BE2C (cell line): ENCODE measurements around the gene C22orf39.

Experiments used
- DNase-seq: peaks from one replicate; pipeline ENCODE4 v3.0.0-alpha.2; 2020
- H3K27me3 ChIP-seq: fragments of 250-450 bp; sonication (Bioruptor Pico); 2 replicates; pipeline ENCODE4 v1.5.1; 2020; ENCODE audit warnings: mild to moderate bottlenecking
- H3K36me3 ChIP-seq: fragments of 250-450 bp; sonication (Bioruptor Pico); 2 replicates; pipeline ENCODE4 v1.5.1; 2020; ENCODE audit warnings: mild to moderate bottlenecking
- H3K4me1 ChIP-seq: fragments of 250-450 bp; sonication (Bioruptor Pico); 2 replicates; pipeline ENCODE4 v1.5.1; 2020
- H3K4me3 ChIP-seq: 2 replicates; pipeline ENCODE4 v1.5.1; 2011; ENCODE audit warnings: low read depth, low read length
- H3K9me3 ChIP-seq: fragments of 250-450 bp; sonication (Bioruptor Pico); 2 replicates; pipeline ENCODE4 v1.5.1; 2020
- CTCF ChIP-seq: IDR thresholded peaks from 2 replicates; pipeline ENCODE4 v1.5.1; 2012; ENCODE audit warnings: mild to moderate bottlenecking, low read depth, low read length

The C22orf39 gene

GRCh38 chr22:19406846-19407245 is 40.7 kb downstream of the C22orf39 start:
- Histone ChIP-seq H3K9me3 (no peaks in the 10 kb centered on the region; the same call in 1 of the 2 replicates), H3K36me3 (peaks cover 65% of the 10 kb centered on the region), H3K27me3 (no peaks in the 10 kb centered on the region), H3K4me3 (no peak overlapping the region), H3K4me1 (peaks cover 20% of the 10 kb centered on the region)
- TF ChIP-seq CTCF = no peak
- no peak for DNase-seq

- H3K36me3 ChIP-seq = peaks cover 64% of the 10 kb centered on the region
- DNase-seq = no peak
- H3K27me3 ChIP-seq = no peaks in the 10 kb centered on the region
- peaks cover 20% of the 10 kb centered on the region for H3K4me1 ChIP-seq
- no peak overlapping the region for H3K4me3 ChIP-seq
- TF ChIP-seq CTCF = no peak
- no peaks in the 10 kb centered on the region; the same call in 1 of the 2 replicates for H3K9me3 ChIP-seq
These were observed 41.2 kb downstream of the C22orf39 start for GRCh38 chr22:19406281-19406811.

- Histone ChIP-seq H3K4me3 (no peak overlapping the region), H3K36me3 (peaks cover 66% of the 10 kb centered on the region), H3K9me3 (no peaks in the 10 kb centered on the region; the same call in 1 of the 2 replicates), H3K27me3 (no peaks in the 10 kb centered on the region), H3K4me1 (peaks cover 20% of the 10 kb centered on the region)
- DNase-seq = no peak
- TF ChIP-seq CTCF = no peak
These were observed 41.9 kb downstream of the C22orf39 start for GRCh38 chr22:19405652-19406051.

GRCh38 chr22:19405133-19405532 is 42.4 kb downstream of the C22orf39 start:
- TF ChIP-seq CTCF = no peak
- DNase-seq = no peak
- Histone ChIP-seq H3K36me3 (peaks cover 63% of the 10 kb centered on the region), H3K4me3 (no peak overlapping the region), H3K9me3 (no peaks in the 10 kb centered on the region; the same call in 1 of the 2 replicates), H3K27me3 (no peaks in the 10 kb centered on the region), H3K4me1 (peaks cover 20% of the 10 kb centered on the region)

GRCh38 chr22:19404676-19405075 is 42.8 kb downstream of the C22orf39 start:
- no peak for TF ChIP-seq CTCF
- Histone ChIP-seq H3K4me1 (peaks cover 20% of the 10 kb centered on the region), H3K4me3 (no peak overlapping the region), H3K36me3 (peaks cover 59% of the 10 kb centered on the region), H3K9me3 (no peaks in the 10 kb centered on the region; the same call in 1 of the 2 replicates), H3K27me3 (no peaks in the 10 kb centered on the region)
- DNase-seq = no peak

- Histone ChIP-seq H3K4me1 (peaks cover 8% of the 10 kb centered on the region), H3K27me3 (no peaks in the 10 kb centered on the region), H3K9me3 (no peaks in the 10 kb centered on the region; the same call in 1 of the 2 replicates), H3K36me3 (peaks cover 57% of the 10 kb centered on the region), H3K4me3 (no peak overlapping the region)
- DNase-seq = no peak
- TF ChIP-seq CTCF = no peak
These were observed 44.8 kb downstream of the C22orf39 start for GRCh38 chr22:19402642-19403191.
